ENCODE results near the gene AGBL4. TPM values are rescaled to one million over a fixed set of nuclear protein-coding genes. Genes with fewer than 3 reads are reported as not detected.

Gene AGBL4
- total RNA-seq, 2 donors from 2014 or later, result 0.40 to 5.5 TPM

- no peaks in the 10 kb centered on the region for H3K36me3 ChIP-seq (ENCODE audit: control insufficient read depth, insufficient read depth, low read length)
- no peaks in the 10 kb centered on the region for H3K27me3 ChIP-seq (ENCODE audit: control insufficient read depth, insufficient read depth, low read length, poor library complexity, severe bottlenecking)
- H3K27ac ChIP-seq (ENCODE audit: low read depth, low read length), result no peak overlapping the region
- DNase-seq, result no peak
- Mint-ChIP-seq H3K27ac (no peak overlapping the region), H3K36me3 (ENCODE audit: low read depth) (no peaks in the 10 kb centered on the region), H3K4me1 (peaks cover 2% of the 10 kb centered on the region), H3K27me3 (ENCODE audit: insufficient read depth) (no peaks in the 10 kb centered on the region), H3K9me3 (no peaks in the 10 kb centered on the region), H3K4me3 (no peak overlapping the region)
- TF ChIP-seq CTCF (conservative IDR thresholded peaks at IDR 0.05), result no peak
- H3K4me1 ChIP-seq (ENCODE audit: control insufficient read depth, insufficient read depth, low read length), result no peaks in the 10 kb centered on the region
- H3K9ac ChIP-seq (ENCODE audit: extremely low read depth, low read length, poor library complexity, severe bottlenecking), result no peak overlapping the region
- no peak overlapping the region for H3K4me3 ChIP-seq (ENCODE audit: low read length)
- peaks cover 19% of the 10 kb centered on the region for H3K9me3 ChIP-seq (ENCODE audit: control insufficient read depth, low read length)
Measured at GRCh38 chr1:48966583-48966982, 1057.2 kb downstream of the AGBL4 start.

- Mint-ChIP-seq H3K36me3 (ENCODE audit: low read depth) (no peaks in the 10 kb centered on the region), H3K4me1 (no peaks in the 10 kb centered on the region), H3K9me3 (no peaks in the 10 kb centered on the region), H3K27me3 (ENCODE audit: insufficient read depth) (no peaks in the 10 kb centered on the region), H3K4me3 (no peak overlapping the region), H3K27ac (no peak overlapping the region)
- no peak for TF ChIP-seq CTCF (conservative IDR thresholded peaks at IDR 0.05)
- no peak overlapping the region for H3K27ac ChIP-seq (ENCODE audit: low read depth, low read length)
- peaks cover 13% of the 10 kb centered on the region for H3K9me3 ChIP-seq (ENCODE audit: control insufficient read depth, low read length)
- no peak overlapping the region for H3K9ac ChIP-seq (ENCODE audit: extremely low read depth, low read length, poor library complexity, severe bottlenecking)
- no peaks in the 10 kb centered on the region for H3K4me1 ChIP-seq (ENCODE audit: control insufficient read depth, insufficient read depth, low read length)
- DNase-seq, result no peak
- H3K27me3 ChIP-seq (ENCODE audit: control insufficient read depth, insufficient read depth, low read length, poor library complexity, severe bottlenecking), result no peaks in the 10 kb centered on the region
- H3K36me3 ChIP-seq (ENCODE audit: control insufficient read depth, insufficient read depth, low read length), result no peaks in the 10 kb centered on the region
- H3K4me3 ChIP-seq (ENCODE audit: low read length), result no peak overlapping the region
Measured at GRCh38 chr1:48960320-48960719, 1063.4 kb downstream of the AGBL4 start.

GRCh38 chr1:48955774-48956173 is 1068.0 kb downstream of the AGBL4 start:
- no peaks in the 10 kb centered on the region for H3K4me1 Mint-ChIP-seq
- H3K4me3 Mint-ChIP-seq, result no peak overlapping the region
- no peak overlapping the region for H3K9ac ChIP-seq (ENCODE audit: extremely low read depth, low read length, poor library complexity, severe bottlenecking)
- no peaks in the 10 kb centered on the region for H3K27me3 ChIP-seq (ENCODE audit: control insufficient read depth, insufficient read depth, low read length, poor library complexity, severe bottlenecking)
- H3K4me1 ChIP-seq (ENCODE audit: control insufficient read depth, insufficient read depth, low read length), result no peaks in the 10 kb centered on the region
- H3K36me3 ChIP-seq (ENCODE audit: control insufficient read depth, insufficient read depth, low read length), result no peaks in the 10 kb centered on the region
- H3K27ac ChIP-seq (ENCODE audit: low read depth, low read length), result no peak overlapping the region
- no peaks in the 10 kb centered on the region for H3K36me3 Mint-ChIP-seq (ENCODE audit: low read depth)
- DNase-seq, result no peak
- H3K27me3 Mint-ChIP-seq (ENCODE audit: insufficient read depth), result no peaks in the 10 kb centered on the region
- H3K9me3 Mint-ChIP-seq, result no peaks in the 10 kb centered on the region
- H3K27ac Mint-ChIP-seq, result no peak overlapping the region
- TF ChIP-seq CTCF (conservative IDR thresholded peaks at IDR 0.05), result no peak
- H3K9me3 ChIP-seq (ENCODE audit: control insufficient read depth, low read length), result peaks cover 11% of the 10 kb centered on the region
- H3K4me3 ChIP-seq (ENCODE audit: low read length), result no peak overlapping the region
